SH-SY5Y (cell line): ENCODE results near the gene TFPI.

Experiments used
- GATA2 ChIP-seq: IDR thresholded peaks from 2 replicates; pipeline ENCODE4 v1.6.1; 2011; ENCODE audit warnings: mild to moderate bottlenecking, low read depth, low read length
- GATA3 ChIP-seq: IDR thresholded peaks from 2 replicates; pipeline ENCODE4 v1.6.1; 2011; ENCODE audit warnings: low read depth, mild to moderate bottlenecking, low read length, moderate library complexity

The TFPI gene

DNA sequence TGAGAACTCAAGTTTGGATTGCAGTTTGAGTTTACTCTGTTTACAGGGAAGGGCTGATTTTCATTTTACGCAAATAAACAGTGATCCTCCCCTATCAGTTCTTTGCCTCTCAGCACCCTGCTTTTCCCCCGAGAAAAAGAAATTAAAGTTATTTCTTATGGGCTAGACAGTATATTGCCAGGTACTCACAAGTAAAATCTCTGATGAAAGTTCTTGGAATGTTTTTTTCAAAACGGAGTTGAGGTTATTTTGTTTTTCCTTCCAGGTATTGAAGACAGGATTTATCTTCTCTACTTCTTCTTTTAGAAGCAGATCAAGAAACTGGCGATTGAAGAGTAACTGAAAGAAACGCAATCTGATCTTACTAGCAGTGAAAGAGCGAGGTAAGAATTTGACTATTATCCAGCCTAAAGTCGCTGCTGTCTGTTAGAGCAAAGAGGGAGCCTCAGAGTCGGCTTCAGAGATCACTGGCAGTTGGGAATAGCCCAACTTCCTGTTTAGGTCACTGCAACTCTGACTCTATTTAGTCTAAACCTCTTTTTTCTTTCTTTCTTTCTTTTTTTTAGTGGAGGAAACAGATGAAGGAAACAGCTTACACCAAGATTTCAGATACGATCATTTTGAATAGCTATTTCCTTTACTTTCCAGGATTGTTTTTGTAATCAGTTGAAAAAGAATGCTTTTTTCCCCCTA, at the start of gene TFPI:
TSS of gene TFPI (minus strand) at position 425 of the 693 bp plus-strand sequence. CDS start 50,667 bp downstream, outside the sequence.
- TF ChIP-seq GATA3, result no peak
- TF ChIP-seq GATA2, result no peak

DNA sequence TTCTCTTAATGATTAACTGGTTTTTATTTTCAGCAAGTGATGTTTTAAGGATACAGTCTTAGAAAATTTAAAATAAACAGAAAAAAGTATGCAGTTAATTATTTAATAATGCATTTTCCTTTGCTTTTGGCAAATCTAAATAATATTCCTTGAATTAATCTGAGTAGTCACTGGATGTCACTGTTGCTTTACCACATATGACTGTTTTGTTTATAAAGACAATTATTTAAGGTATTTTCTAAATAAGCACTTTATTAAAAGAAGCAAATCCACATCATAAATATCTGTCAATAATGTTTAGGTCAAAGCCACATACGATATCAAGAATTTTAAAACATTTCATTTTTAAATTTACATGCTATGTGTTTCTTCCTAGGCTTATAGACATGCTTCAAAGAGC, 40.6 kb upstream of the TFPI start:
- TF ChIP-seq GATA2, result no peak
- TF ChIP-seq GATA3, result no peak

GRCh38 chr2:187593697-187594096, 39.5 kb upstream of the TFPI start:
- TF ChIP-seq GATA2 (no peak), GATA3 (no peak)

DNA sequence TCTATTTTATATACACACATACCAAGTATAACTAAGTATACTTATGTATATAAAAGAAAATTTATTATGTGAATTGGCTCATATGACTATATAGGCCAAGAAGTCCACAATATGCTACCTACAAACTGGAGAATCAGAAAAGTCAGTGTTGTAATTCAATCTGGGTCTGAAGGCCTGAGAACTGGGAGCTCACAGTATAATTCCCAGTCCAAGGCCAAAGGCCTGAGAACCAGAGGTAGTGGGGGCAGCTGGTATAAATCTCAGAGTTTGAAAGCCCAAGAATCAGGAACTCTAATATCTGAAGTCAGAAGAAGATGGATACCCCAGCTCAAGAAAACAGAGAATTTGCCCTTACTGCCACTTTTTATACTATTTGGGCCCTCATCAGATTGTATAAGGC, 38.9 kb upstream of the TFPI start:
- TF ChIP-seq GATA3 (no peak), GATA2 (no peak)

- TF ChIP-seq GATA3 (no peak), GATA2 (no peak)
Observed at GRCh38 chr2:187590175-187590574, 35.9 kb upstream of the TFPI start.

DNA sequence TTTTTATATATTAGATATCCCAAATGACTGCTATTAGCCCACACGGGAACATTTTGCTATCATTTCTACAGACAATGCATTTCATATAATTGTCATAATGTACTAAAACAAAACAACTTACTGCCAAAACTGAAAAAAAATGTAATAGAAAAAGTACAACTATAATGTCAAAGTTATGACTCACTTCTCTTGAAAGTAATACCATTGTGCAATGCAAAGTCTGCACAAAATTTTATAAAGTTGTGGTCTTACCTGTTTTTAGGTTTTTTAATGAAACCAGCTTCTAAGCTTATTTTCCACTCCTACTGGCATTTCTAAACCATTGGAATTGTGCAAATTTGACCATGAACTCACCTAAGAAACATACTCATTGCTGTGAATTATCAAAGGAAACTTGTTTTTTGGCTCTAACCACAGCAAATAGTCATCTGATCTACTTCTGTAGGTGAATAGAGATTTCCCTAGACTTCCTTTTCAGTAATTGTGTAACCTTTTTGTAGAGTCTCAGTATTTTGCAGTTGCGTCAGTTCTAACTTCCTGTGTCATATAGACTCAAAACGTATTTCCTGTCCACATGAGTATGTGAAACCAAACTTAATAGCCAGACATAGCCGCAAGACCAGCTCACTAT, 31.9 kb upstream of the TFPI start:
- TF ChIP-seq GATA2, result no peak
- no peak for TF ChIP-seq GATA3

GRCh38 chr2:187581125-187581896, 27.1 kb upstream of the TFPI start:
- TF ChIP-seq GATA2 (no peak), GATA3 (no peak)

DNA sequence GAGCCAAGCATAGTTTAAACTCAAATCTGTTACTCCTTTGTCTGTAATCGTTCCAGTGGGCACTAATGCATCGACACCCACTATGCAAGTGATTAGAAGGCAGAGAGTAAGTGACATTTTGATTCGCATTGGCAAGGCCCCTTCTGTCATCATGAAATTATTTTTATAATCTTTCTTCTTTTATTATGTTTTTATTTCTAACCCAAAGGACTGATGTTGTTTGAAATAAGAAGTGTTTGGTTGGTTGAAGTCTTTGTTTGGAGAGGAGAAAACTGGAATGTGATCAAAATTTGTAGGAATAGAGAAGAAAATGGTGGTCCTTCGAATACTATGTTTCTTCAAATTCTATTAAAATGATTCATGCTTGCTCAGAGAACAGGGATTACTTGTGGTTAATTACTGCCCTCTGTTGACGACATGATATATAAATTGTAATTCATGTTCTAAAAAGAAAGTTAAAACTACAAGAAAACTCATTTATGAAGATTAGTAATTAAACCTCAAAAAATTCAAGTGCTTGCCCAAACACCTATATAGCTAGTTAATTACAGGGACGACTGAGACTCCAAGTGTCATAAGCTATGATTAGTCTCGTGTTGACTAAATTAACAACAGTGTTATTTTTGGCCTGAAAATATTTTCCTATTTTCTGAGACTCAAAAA, 26.4 kb upstream of the TFPI start:
- no peak for TF ChIP-seq GATA2
- no peak for TF ChIP-seq GATA3

- no peak for TF ChIP-seq GATA3
- TF ChIP-seq GATA2, result no peak
Observed at GRCh38 chr2:187577310-187577709, 23.1 kb upstream of the TFPI start.

DNA sequence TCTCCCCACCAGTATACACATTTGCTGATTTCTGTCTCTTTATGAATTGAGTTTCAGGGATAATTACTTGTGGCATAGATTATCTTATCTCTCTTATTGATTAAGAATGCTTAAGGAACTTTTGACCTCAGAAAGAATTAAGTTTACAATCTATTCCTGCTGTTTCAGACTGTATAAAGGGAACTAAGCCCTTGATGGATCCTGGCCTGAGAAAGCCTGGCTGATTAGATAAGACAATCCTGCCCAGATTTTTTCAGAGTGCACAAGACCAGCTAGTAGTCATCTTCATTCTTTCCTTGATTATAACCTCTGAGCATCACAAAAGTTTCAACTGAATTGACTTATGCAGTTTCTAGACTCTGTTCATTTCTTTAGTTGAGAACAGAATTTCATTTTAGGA, 22.7 kb upstream of the TFPI start:
- no peak for TF ChIP-seq GATA2
- TF ChIP-seq GATA3, result no peak

GRCh38 chr2:187575751-187576067, 21.5 kb upstream of the TFPI start:
- TF ChIP-seq GATA3, result no peak
- TF ChIP-seq GATA2, result no peak

DNA sequence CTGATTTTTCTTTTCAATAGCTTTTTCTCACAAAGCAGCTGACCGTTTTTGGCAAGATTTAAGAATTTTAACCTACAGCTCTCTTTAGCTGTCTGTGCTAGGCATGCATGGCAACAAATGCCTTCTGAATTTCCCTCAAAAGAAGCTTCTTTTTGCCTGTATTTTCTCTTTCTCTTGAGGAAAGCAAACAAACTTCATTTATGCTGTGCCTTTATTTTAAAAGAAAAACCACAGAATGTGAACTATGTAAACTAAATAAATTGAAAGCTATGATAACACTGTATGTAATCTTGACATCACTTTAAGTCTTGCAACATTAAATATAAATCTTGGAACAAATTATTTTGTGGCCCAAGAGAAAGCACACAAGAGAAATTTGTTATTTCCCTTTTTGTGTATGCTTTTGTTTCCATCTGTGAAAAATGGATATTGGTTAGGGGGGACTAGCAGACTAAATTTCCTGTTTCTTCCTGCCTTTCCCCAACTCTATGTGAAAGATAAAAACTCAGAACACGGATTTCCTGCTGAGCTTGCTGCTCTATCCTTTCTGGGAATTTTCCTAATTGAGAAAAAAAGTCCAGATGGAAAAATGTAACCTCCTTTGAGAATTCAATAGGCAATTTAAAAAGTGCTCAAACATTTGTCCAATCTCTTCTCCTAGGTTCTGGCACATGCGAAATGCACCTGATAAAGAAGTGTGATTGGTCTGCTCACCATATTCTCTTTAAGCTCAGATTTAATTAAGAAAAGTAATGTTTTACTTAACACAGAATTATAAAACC, 20.9 kb upstream of the TFPI start:
- TF ChIP-seq GATA2 (no peak), GATA3 (no peak)

DNA sequence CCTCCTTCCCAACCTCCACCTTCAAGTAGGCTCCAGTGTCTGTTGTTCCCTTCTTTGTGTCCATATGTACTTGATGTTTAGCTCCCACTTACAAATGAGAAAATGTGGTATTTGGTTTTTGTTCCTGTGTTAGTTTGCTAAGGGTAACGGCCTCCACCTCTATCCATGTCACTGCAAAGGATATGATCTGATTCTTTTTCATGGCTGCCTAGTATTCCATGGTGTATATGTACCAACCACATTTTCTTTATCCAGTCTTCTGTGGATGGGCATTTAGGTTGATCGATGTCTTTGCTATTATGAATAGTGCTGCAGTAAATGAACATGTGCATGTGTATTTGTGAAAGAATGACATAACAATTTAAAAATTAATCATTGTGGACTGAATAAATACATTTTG, 19.5 kb upstream of the TFPI start:
- TF ChIP-seq GATA2 (no peak), GATA3 (no peak)

GRCh38 chr2:187569571-187569970, 15.3 kb upstream of the TFPI start:
- TF ChIP-seq GATA3, result no peak
- no peak for TF ChIP-seq GATA2
